BJ (cell line): ENCODE results near the gene MB21D2. TPM values are rescaled to one million over a fixed set of nuclear protein-coding genes. Genes with fewer than 3 reads are reported as not detected.
"Not testable (repeated sequence)": the region's sequence is repeated elsewhere in the genome, so short reads cannot be mapped to it uniquely, and the experiment has no call there.

Experiments used
- CTCF ChIA-PET: fragments of 350-600 bp; formaldehyde crosslinking; extraction: SDS; loops from one replicate; lab custom pipeline; 2021; ENCODE audit warnings: antibody characterized with exemption, inconsistent platforms; lab: Yijun Ruan, JAX
- POLR2A ChIA-PET: fragments of 300-600 bp; sonication (Branson Sonifier 250); formaldehyde crosslinking; extraction: SDS; loops from one replicate; lab custom pipeline; 2021; ENCODE audit warnings: antibody characterized with exemption; lab: Charles Lee
- DNase-seq: peaks from one replicate; pipeline ENCODE4 v3.0.0-alpha.2; 2011; ENCODE audit warnings: low read depth
- H3K27me3 ChIP-seq: 2 replicates; pipeline ENCODE4 v1.6.0; 2011; ENCODE audit warnings: low read length; ENCODE audit not compliant: control insufficient read depth, insufficient read depth
- H3K36me3 ChIP-seq: 2 replicates; pipeline ENCODE4 v1.5.1; 2011; ENCODE audit warnings: low read length; ENCODE audit not compliant: control insufficient read depth, insufficient read depth
- H3K4me3 ChIP-seq: 2 replicates; pipeline ENCODE4 v1.5.1; 2011; ENCODE audit warnings: low read depth, mild to moderate bottlenecking, control low read depth, low read length
- CTCF ChIP-seq: IDR thresholded peaks from 2 replicates; pipeline ENCODE4 v1.5.1; 2011; ENCODE audit warnings: low read depth, mild to moderate bottlenecking, control low read depth, inconsistent platforms, low read length, moderate library complexity; ENCODE audit not compliant: insufficient read depth
- polyA minus RNA-seq: library from RNA; depleted of rRNA, polyadenylated mRNA; stranded (reverse); fragments of >200 nt; gene quantifications from 2 replicates; pipeline ENCODE4 v1.2.3, GENCODE V29; 2011; rRNA and poly(A)+ RNA removed
- polyA plus RNA-seq: library from polyadenylated mRNA; depleted of rRNA; stranded (reverse); fragments of >200 nt; gene quantifications from 2 replicates; pipeline ENCODE4 v1.2.3, GENCODE V29; 2011; rRNA removed

Gene MB21D2, protein sequence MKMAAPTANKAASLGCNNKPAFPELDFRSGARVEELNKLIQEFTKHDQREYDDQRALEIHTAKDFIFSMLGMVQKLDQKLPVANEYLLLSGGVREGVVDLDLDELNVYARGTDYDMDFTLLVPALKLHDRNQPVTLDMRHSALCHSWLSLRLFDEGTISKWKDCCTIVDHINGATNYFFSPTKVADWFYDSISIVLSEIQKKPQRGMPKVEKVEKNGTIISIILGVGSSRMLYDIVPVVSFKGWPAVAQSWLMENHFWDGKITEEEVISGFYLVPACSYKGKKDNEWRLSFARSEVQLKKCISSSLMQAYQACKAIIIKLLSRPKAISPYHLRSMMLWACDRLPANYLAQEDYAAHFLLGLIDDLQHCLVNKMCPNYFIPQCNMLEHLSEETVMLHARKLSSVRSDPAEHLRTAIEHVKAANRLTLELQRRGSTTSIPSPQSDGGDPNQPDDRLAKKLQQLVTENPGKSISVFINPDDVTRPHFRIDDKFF
- polyA plus RNA-seq = 12.3 and 13.3 TPM in 2 replicates
- 20.3 and 27.6 TPM in 2 replicates for polyA minus RNA-seq

GRCh38 chr3:192917404-192918274, at the start of gene MB21D2:
Gene MB21D2 (minus strand): TSS chr3:192917856. CDS start chr3:192917840, 16 bp downstream.
- no peaks in the 10 kb centered on the region for H3K36me3 ChIP-seq
- ChIA-PET POLR2A (interaction anchor here (1.0 kb wide), 1 partner anchor 40 kb away, joined by 3 read pairs; no protein-coding TSS in a partner anchor), CTCF (interaction anchor here (0.6 to 9.1 kb wide), 13 partner anchors 12 to 124 kb away, joined by 3 to 69 read pairs (median 3); no protein-coding TSS in a partner anchor)

GRCh38 chr3:192964959-192965719, 47.5 kb upstream of the MB21D2 start:
- H3K27me3 ChIP-seq, H3K36me3 ChIP-seq, CTCF ChIA-PET, DNase-seq, H3K4me3 ChIP-seq: not testable (repeated sequence)
- POLR2A ChIA-PET = interaction anchor here (0.6 kb wide), 1 partner anchor 43 kb away, joined by 3 read pairs; no protein-coding TSS in a partner anchor

More at GRCh38 chr3:192917404-192918274, at the start of gene MB21D2:
- peak within 1 kb of the TSS; percentile 79 for H3K4me3 ChIP-seq
- no peak for TF ChIP-seq CTCF
- no peaks in the 10 kb centered on the region for H3K27me3 ChIP-seq
- no peak for DNase-seq

- ChIA-PET CTCF (no interaction called here), POLR2A (no interaction called here)
- Histone ChIP-seq H3K36me3 (no peaks in the 10 kb centered on the region), H3K4me3 (no peak overlapping the region), H3K27me3 (no peaks in the 10 kb centered on the region)
- TF ChIP-seq CTCF = no peak
- no peak for DNase-seq
These were observed 42.1 kb upstream of the MB21D2 start for GRCh38 chr3:192959773-192960172.

- Histone ChIP-seq H3K27me3 (no peaks in the 10 kb centered on the region), H3K4me3 (no peak overlapping the region), H3K36me3 (no peaks in the 10 kb centered on the region)
- no peak for TF ChIP-seq CTCF
- ChIA-PET POLR2A (no interaction called here), CTCF (interaction anchor here (1.8 to 2.1 kb wide), 2 partner anchors 83 to 142 kb away, joined by 6 to 10 read pairs; no protein-coding TSS in a partner anchor)
- no peak for DNase-seq
These were observed 40.7 kb upstream of the MB21D2 start for GRCh38 chr3:192958219-192958872.
